CD4-positive, alpha-beta T cell (primary cell): ENCODE results near the gene KHNYN. TPM values are rescaled to one million over a fixed set of nuclear protein-coding genes. Genes with fewer than 3 reads are reported as not detected.

Experiments
- ATAC-seq: fragments of 200-7000 bp; cut with Tn5 transposase; one replicate; pipeline ENCODE4 v1.10.0; 2022; ENCODE audit warnings: mild to moderate bottlenecking; ENCODE audit not compliant: poor library complexity
- CTCF ChIA-PET: fragments of 350-600 bp; sonication (Branson Sonifier 250); formaldehyde crosslinking; loops from one replicate; lab custom pipeline; 2021; ENCODE audit warnings: antibody characterized with exemption, inconsistent platforms; lab: Charles Lee
- POLR2A ChIA-PET: fragments of 350-600 bp; sonication (Branson Sonifier 250); formaldehyde crosslinking; loops from one replicate; lab custom pipeline; 2021; ENCODE audit warnings: antibody characterized with exemption, inconsistent platforms; lab: Charles Lee
- DNase-seq, 14 experiments: peaks; one replicate each; pipeline ENCODE4 v3.0.0-alpha.2; 2013 to 2020; ENCODE audit warnings: mixed read lengths in 2 of 14
- H3K27ac ChIP-seq, 2 donors: one replicate each; pipeline versions ENCODE4 v1.5.1 to v1.7.0; 2013; ENCODE audit warnings: low read length in 2 of 2, low read depth in 1 of 2, mild to moderate bottlenecking in 1 of 2
- H3K27me3 ChIP-seq, 2 experiments: 1 replicate in 1 of 2; 2 replicates in 1 of 2; pipeline versions ENCODE4 v1.6.1 to v1.7.0; 2013; ENCODE audit warnings: low read length in 2 of 2, control low read depth in 1 of 2, mild to moderate bottlenecking in 1 of 2, moderate library complexity in 1 of 2; ENCODE audit not compliant: insufficient read depth in 2 of 2, control insufficient read depth in 1 of 2
- H3K36me3 ChIP-seq: one replicate; pipeline ENCODE4 v1.6.1; 2013; ENCODE audit warnings: low read length, control low read depth; ENCODE audit not compliant: insufficient read depth
- H3K4me1 ChIP-seq: one replicate; pipeline ENCODE4 v1.6.1; 2013; ENCODE audit warnings: low read length, control low read depth; ENCODE audit not compliant: insufficient read depth
- H3K4me3 ChIP-seq: one replicate; pipeline ENCODE4 v1.5.1; 2013; ENCODE audit warnings: mild to moderate bottlenecking, low read length, moderate library complexity
- H3K9me3 ChIP-seq, 2 experiments: 1 replicate in 1 of 2; 2 replicates in 1 of 2; pipeline versions ENCODE4 v1.6.1 to v1.7.0; 2013; ENCODE audit warnings: low read length in 2 of 2, mild to moderate bottlenecking in 2 of 2, control low read depth in 1 of 2, moderate library complexity in 1 of 2; ENCODE audit not compliant: control insufficient read depth in 1 of 2, insufficient read depth in 1 of 2
- H3K27ac Mint-ChIP-seq: one replicate; pipeline ENCODE4 v1.8.0; 2020; ENCODE audit warnings: mixed read lengths
- H3K27me3 Mint-ChIP-seq: one replicate; pipeline ENCODE4 v1.8.0; 2021; ENCODE audit warnings: mixed read lengths
- H3K36me3 Mint-ChIP-seq: one replicate; pipeline ENCODE4 v1.8.0; 2021; ENCODE audit warnings: low read depth, mixed read lengths
- H3K4me1 Mint-ChIP-seq: one replicate; pipeline ENCODE4 v1.8.0; 2021; ENCODE audit warnings: low read depth, mixed read lengths
- H3K4me3 Mint-ChIP-seq: one replicate; pipeline ENCODE4 v1.8.0; 2020; ENCODE audit warnings: mild to moderate bottlenecking, mixed read lengths
- H3K9me3 Mint-ChIP-seq: one replicate; pipeline ENCODE4 v1.8.0; 2020; ENCODE audit warnings: mixed read lengths
- intact Hi-C, 2 experiments: fragments of 100-400 bp; cut with DNase I in 1 of 2; cut with micrococcal nuclease in 1 of 2; formaldehyde crosslinking; loops; one replicate each; pipeline versions ENCODE4 v1.15.1 to v1.9.0; 2023 to 2025; cut with DNase I, micrococcal nuclease
- total RNA-seq, 174 experiments: library from RNA in 2 of 174; stranded (reverse) in 2 of 174; gene quantifications; one replicate each; pipeline ENCODE4 v1.2.3 and lab custom pipeline; 2021 to 2026
- TF ChIP-seq, protein P1 (sequence below): fragments of 200-600 bp; IDR thresholded peaks from one replicate; pipeline ENCODE4 v1.8.0; 2022; ENCODE audit warnings: antibody characterized with exemption, mild to moderate bottlenecking

KHNYN gene
- total RNA-seq, 2 experiments from 2014 or later: 170 to 173 TPM

DNA sequence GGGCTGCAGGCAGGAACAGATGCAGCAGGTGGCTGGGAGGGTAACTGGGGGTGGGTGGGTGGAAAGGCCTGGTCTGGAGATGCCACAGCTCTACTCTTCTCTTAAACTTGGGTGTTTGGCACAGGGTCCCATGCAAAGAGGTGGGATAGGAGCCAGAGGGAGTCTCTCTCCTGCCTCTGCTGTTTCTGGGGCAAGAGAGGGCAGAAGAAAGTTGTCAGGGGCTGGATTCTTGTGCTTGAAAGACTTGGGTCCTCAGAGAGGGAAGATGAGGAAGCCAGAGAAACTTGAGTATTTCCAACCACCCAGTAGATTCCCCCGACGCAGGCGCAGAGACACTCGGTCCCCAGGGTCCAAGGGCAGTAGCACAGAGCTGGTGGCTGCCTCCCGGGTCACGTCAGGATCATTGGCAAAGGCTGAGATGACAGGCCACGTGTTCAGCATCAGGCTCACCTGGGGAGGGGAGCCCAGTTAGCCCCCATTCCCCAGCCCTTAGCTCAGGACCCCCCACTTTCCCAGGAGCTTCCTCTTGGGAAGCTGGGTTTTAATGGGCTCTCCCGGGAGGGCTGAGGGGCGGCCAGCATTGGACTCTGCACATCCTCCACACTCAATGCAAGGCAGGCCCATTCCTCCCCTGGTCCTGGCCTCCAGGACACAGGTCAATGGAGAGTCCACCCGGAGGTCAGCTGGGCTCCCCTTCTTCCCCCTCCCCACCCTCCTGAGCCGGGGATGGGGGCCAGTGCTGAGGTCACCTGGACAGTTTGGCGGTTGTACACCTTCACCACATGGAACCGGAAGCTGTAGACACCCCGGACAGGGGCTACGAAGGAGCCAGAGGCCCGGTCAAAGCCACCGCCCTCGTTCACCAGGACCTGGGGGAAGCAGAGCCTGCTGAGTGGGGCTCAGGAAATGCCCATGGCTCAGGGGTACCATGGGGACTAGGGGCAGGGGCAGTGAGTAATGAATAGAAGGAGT is 1.9 kb upstream of the KHNYN start:
- Mint-ChIP-seq H3K27ac (peak overlapping the region; percentile 97), H3K9me3 (no peaks in the 10 kb centered on the region), H3K27me3 (no peaks in the 10 kb centered on the region), H3K4me3 (peak overlapping the region; percentile 75), H3K4me1 (peaks cover 44% of the 10 kb centered on the region), H3K36me3 (peaks cover 19% of the 10 kb centered on the region)
- DNase-seq: no peak
- no peaks in the 10 kb centered on the region for H3K27me3 ChIP-seq
- intact Hi-C loops: no loop called here
- H3K27ac ChIP-seq: no peak overlapping the region
- ATAC-seq: no peak
- CTCF ChIA-PET: interaction anchor here (0.9 to 2.0 kb wide), 5 partner anchors 8 to 116 kb away, joined by 3 to 7 read pairs (median 4); partner anchors contain the start of gene LTB4R
- TF ChIP-seq, protein P1, sequence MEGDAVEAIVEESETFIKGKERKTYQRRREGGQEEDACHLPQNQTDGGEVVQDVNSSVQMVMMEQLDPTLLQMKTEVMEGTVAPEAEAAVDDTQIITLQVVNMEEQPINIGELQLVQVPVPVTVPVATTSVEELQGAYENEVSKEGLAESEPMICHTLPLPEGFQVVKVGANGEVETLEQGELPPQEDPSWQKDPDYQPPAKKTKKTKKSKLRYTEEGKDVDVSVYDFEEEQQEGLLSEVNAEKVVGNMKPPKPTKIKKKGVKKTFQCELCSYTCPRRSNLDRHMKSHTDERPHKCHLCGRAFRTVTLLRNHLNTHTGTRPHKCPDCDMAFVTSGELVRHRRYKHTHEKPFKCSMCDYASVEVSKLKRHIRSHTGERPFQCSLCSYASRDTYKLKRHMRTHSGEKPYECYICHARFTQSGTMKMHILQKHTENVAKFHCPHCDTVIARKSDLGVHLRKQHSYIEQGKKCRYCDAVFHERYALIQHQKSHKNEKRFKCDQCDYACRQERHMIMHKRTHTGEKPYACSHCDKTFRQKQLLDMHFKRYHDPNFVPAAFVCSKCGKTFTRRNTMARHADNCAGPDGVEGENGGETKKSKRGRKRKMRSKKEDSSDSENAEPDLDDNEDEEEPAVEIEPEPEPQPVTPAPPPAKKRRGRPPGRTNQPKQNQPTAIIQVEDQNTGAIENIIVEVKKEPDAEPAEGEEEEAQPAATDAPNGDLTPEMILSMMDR: no peak
- H3K36me3 ChIP-seq: peaks cover 17% of the 10 kb centered on the region
- peaks cover 73% of the 10 kb centered on the region for H3K4me1 ChIP-seq
- POLR2A ChIA-PET: interaction anchor here (0.6 to 10.8 kb wide), 3 partner anchors 9 to 91 kb away, joined by 3 to 270 read pairs (median 3); partner anchors contain the start of genes ADCY4 and RIPK3
- no peak overlapping the region for H3K4me3 ChIP-seq
- no peaks in the 10 kb centered on the region for H3K9me3 ChIP-seq

DNA sequence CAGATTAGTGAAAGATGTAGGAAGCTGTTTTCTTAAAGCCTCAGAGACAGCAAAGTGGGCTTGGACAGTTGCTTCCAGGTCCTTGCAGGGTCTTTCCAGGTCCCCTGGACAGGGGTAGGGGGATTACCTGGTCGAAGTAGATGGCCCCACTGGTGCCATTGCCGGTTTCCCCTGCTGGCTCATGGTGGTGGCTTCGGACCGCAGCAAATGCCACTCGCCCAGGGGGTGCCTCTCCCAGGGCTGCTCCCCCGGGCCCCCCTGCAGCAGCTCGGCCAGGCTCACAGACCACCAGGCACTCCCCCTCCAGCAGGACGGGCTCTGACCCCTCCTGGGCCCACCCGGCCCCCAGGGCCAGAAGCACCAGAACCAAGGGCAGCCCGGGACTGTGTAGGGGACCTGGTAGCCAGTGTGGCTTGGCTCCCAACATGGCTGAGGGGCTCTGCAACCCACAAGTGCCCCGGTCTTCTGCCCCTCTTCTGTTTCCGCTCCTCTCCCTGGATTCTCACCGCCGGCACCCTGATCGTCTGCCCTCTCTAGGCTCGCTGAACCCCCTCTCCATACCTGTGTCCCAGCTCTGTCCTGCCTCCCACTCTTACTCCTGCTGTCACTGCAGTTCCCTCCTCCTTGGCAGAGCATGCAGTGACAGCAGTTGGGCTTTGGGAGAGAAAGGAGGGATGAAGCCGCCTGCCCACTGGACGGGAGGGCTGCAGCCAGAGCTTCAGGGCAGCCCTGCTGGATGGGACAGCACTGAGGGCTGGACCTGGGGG is 943 bp upstream of the KHNYN start:
- no peak for DNase-seq
- H3K9me3 Mint-ChIP-seq: no peaks in the 10 kb centered on the region
- H3K36me3 Mint-ChIP-seq: peaks cover 29% of the 10 kb centered on the region
- ChIA-PET POLR2A (interaction anchor here (0.6 to 10.8 kb wide), 8 partner anchors 10 to 186 kb away, joined by 3 to 270 read pairs (median 20); partner anchors contain the start of genes ADCY4, CIDEB, LTB4R and LTB4R2), CTCF (no interaction called here)
- H3K4me1 Mint-ChIP-seq: peaks cover 53% of the 10 kb centered on the region
- H3K4me3 Mint-ChIP-seq: peak overlapping the region; percentile 94
- H3K4me1 ChIP-seq: peaks cover 67% of the 10 kb centered on the region
- peak overlapping the region; percentile 87 to 92 for H3K27ac ChIP-seq
- no peak for ATAC-seq
- H3K27me3 Mint-ChIP-seq: no peaks in the 10 kb centered on the region
- H3K36me3 ChIP-seq: peaks cover 26% of the 10 kb centered on the region
- TF ChIP-seq, protein P1: no peak
- H3K9me3 ChIP-seq: no peaks in the 10 kb centered on the region
- H3K27me3 ChIP-seq: no peaks in the 10 kb centered on the region
- intact Hi-C loops: loop anchor here in 1 of 2 experiments (1.0 kb wide), 1 partner anchor 13 kb away; the partner anchor contains the start of gene SDR39U1
- H3K27ac Mint-ChIP-seq: peak overlapping the region; percentile 97
- peak overlapping the region; percentile 80 for H3K4me3 ChIP-seq
